Glomerular visceral epithelial cell (primary cell): ENCODE data around the gene CD209.

Experiments used
- DNase-seq: peaks from one replicate; pipeline ENCODE4 v3.0.0-alpha.2; 2016; ENCODE audit errors: extremely low spot score

The CD209 gene

DNA sequence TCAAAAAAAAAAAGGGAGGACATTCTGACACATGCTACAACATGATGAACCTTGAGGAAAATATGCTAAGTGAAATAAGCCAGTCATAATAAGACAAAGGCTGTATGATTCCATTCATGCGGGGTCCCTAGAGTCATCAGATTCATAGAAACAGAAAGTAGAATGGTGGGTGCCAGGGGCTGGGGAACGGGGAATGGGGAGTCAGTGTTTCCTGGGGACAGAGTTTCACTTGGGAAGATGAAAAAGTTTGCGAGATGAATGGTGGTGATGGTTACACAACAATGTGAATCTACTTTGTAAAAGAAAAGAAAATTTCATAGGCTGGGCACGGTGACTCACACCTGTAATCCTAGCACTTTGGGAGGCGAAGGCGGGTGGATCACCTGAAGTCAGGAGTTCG, 9.3 kb downstream of the CD209 start:
- DNase-seq, result no peak

DNA sequence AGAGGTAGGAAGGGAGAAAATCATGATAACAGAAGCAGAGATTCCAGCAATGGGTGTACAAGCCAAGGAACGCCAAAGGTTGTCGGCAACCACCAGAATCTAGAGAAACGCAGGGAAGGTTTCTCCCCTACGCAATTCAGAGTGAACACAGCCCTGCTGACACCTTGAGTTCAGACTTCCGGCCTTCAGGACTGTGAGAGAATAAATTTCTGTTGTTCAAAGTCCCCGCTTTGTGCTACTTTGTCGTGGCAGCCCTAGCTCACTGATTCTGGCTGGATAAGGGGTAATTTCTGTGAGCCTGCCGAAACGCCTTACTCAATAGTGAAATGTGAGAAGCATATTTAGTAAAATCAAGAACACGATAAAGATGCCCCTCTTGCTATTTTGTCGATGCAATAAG, 10.1 kb downstream of the CD209 start:
- no peak for DNase-seq

DNA sequence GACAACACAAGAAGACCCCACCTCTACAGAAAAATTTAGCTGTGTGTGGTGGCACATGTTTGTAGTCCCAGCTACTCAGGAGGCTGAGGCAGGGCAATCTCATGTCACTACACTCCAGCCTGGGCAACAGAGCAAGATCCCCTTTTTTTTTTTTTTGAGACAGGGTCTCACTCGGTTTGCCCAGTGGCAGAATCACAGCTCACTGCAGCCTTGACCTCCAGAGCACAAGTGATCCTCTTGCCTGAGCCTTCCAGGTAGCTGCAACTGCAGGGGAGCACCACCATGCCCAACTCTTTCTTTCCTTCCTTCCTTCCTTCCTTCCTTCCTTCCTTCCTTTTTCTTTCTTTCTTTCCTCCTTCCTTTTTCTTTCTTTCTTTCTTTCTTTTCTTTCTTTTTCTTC, 11.2 kb downstream of the CD209 start:
- DNase-seq, result no peak

DNA sequence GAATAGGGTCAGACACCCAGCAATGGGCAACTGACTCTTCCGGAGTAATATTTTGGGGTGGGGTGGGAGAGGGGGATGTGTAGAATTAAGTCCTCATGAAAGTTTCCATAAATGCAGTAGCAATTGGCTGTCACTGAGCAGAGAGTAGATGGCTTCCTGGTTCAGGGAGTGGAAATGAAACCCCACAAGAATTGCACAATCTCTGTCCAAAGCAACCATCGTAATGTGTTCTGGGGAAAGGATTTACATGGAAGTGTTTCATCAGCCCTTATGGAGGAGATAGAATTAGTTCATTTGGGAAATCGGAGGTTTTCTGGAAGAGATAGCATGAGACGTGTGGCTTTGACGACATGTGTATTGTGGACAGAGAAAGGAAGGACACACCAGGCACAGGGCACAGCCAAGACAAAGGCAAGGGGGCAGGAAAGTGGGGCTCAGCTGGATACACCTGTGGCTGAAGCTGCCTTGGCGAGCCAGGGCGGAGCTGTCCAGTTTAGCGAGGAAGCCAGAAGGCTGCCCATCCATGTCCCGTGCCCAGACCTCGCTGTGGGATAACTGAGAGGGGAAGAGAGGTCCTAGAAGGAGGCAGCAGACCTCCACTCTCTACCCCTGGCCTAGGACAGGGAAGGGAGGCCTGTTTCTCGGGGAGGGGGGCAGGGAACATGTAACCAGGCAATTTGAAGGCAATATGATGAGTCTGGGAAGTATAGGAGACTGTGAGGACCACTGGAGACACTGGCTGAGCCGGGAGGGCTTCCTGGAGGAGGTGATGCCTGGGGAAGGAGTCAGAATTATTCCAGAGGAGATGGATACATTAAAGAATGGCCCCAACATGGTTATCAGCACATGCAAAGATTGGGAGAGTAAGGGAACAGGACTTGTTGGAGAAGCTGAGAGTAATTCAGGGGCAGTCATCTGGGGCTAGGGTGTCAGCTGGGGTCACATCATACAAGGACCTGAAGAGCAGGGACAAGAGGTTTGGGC, 12.8 kb downstream of the CD209 start:
- DNase-seq, result no peak

DNA sequence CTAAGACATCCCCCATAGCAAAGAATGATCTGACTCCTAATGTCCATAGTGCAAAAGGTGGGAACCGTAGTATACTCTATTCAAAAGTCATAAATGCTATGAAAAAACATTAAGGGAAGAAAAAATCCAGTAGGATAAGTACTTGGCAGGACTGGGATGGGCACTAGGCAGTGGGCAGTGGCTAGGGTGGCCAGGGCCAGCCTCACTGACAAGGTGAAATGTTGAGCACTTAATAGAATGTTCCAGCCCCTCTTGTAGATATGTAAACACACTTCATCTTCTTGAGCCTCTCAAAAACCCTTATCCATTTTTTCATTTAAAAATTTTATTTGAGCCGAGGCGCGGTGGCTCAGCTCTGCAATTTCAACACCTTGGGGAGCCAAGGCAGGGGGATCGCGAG, 14.0 kb downstream of the CD209 start:
- no peak for DNase-seq

DNA sequence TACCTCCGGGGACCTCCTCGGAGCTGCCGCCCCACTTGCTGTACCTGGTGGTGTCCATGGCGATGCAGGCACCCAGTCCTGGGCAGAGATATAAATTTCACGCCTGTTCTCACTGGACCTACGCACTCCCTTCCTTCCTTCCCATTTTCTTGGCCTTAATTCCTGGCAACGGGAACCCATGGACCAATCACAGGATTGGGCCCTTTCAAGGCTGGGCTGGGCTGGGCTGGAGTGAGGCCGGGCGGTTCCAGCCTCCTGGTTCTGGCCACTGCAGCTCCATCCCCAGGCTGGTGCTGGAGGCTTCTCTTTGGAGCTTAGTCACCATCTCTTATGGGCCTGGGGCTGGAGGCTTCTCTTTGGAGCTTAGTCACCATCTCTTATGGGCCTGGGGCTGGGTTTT, 15.3 kb downstream of the CD209 start, which contains the start of gene CLEC4G:
Gene CLEC4G, minus strand, starts transcription at position 66 of the 400 bp plus-strand sequence. Its CDS starts 8 bp downstream, at position 58.
- DNase-seq, result no peak

DNA sequence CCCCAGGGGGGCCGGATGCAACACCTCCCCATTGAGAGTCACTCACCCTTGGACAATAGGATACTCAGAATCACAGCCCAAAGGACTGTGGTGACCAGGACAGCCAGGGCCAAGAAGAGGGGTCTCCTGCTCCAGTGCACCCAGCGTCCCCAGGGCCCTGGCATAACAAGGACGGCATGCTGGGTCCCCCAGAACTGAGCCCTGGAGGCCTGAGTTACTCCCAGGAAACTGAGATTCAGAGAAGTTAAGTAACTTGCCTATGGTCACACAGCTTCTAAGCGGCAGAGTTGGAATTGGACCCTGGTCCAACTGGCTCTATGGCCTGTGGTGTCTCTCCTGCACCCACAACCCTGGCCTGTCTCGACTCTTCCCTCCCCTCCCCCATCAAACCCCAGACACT, 15.7 kb downstream of the CD209 start:
- DNase-seq, result no peak

DNA sequence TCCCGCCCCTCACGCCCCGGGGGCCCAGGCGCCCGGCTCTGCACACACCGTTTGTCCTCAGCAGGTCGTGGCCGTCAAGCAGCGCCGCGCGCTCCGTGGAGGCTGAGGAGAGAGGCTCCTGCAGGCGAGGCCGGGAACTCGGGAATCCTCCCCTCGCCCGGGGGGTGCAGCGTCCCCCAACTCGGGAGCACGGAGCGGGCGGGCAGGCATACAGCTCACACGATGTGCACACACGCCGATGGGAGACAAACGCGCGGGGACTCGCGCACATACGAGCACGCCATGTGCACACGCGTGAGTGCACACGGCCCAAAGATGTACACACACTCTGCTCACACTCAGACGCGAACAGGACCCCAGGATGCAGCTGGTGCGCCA, 16.1 kb downstream of the CD209 start:
- DNase-seq, result no peak

DNA sequence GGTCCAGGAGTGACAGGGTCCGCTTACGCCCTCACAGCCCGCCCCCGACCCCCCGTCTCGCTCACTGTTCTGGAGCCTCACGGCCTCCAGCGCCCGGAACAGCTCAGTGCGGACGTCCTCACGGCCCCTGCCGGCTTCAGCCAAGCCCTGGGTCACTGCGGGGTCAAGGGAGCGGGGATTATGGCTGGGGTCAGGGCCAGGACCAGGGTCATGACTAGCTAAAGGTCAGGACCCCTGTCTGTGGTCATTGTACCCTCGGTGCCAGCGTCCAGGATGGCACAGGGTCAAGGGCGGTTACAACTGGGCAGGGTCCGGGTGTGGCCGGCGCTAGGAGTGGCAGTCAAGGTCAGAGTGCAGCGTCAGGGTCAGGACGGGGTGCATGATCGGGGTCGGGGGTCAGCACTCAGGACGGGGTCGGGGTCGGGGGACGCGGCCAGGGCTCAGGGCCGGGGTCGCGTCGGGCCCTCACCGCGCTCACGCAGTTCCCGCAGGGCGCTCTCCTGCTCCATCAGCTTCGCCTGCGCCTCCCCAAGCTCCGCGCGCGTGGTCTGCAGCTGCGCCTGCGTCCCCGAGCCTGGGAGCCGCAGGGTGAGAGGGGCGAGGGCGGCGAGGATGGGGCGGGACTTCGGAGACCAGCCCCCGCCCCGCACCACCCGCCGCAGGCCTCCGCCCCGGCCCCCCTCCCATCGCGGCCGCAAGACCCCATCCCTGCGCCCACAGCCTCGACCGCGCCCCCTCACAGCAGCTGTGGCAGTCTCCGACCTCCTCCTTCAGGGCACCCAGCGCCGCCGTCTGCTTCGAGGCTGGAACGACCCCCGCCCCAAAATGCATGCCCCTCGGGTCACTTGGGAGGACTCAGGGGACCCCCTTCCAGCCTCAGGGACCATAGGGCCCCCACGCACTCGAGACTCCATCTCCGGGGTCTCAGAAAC, 16.8 kb downstream of the CD209 start:
- no peak for DNase-seq

DNA sequence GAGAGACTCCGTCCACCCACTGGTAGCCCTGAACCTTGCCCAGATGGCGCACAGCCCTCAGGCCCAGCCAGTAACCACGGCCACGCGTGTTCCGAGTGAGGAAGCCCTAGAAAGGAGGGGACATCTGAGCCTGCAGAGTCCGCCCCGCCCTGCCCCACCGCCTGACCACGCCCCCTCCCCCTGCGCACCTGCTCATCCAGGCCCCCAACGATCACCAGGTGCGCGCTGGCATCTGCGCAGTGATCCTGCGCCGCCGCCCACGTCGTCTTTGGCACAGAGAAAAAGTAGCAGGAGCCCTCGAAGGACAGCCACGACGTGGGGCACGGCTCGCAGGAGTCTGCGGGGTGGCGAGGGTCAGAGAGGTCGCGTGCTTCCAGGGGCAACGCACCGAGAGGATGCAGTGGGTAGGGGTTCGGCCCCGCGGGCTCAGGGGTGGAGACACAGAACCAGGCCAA, 17.5 kb downstream of the CD209 start:
- DNase-seq, result no peak

DNA sequence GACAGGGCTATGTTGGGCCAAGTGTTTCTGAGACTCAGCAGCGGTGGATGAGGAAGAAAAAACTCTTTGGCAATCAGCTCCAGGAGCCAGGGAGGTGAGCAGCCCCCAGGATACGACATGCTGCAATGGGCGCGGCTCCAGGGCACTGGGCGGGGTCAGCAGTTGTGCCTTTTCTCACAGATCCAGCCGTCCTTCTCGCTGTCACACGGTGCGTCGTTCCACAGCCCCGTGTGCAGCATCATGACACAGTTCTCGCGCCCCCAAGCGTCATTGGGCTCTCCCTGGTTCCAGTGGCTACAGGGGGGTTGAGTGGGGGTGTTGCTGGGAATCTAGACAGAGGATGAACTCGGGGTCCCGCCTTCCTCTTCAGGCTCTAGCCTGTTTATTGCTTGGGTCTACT, 18.1 kb downstream of the CD209 start:
- DNase-seq, result no peak

DNA sequence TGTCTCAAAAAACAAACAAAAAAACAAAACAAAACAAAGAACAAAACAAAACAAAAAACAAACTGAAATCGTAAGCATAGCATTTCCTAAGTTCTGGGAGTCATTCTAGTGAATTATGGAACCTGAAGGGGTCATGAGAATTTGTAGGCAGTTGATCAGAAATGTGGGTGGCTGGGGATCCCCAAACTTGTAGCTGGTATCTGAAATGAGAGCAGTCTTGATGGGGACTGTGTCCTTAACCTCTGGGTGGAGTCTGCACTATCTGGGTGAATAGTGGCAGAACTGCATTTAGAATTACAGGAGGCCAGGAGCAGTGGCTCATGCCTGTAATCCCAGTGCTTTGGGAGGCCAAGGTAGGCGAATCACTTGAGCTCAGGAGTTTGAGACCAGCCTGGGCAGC, 21.5 kb downstream of the CD209 start:
- no peak for DNase-seq

DNA sequence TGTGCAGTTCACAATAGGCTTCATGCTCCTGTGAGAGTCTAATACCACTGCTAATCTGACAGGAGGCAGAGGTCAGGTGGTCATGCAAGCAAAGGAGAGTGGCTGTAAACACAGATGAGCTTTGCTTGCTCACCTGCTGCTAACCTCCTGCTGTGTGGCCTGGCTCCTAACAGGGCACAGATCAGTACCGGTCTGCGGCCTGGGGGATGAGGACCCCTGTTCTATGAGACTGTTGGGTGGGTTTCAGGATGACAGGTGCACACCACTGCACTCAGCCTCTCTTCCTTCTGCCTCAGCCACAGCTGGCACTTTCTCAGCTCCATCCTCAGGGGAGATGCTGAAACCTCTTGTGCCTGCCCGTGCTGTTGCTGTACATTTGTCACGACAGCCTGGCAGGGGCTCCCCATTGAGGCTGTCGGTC, 25.1 kb downstream of the CD209 start:
- no peak for DNase-seq

DNA sequence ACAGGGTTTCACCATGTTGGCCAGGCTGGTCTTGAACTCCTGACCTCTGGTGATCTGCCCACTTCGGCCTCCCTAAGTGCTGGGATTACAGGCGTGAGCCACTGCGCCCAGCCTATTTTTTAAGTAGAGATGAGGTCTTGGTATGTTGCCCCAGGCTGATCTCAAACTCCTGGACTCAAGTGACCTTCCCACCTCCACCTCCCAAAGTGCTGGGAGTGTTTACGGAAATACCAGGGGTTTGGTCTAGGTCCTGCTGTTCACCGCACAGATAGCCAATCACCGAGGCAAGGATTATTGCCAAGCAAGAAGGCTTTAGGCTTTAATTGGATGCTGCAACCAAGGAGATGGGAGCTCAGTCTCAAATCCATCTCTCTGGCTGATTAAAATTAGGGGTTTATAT, 27.0 kb downstream of the CD209 start:
- DNase-seq, result no peak

DNA sequence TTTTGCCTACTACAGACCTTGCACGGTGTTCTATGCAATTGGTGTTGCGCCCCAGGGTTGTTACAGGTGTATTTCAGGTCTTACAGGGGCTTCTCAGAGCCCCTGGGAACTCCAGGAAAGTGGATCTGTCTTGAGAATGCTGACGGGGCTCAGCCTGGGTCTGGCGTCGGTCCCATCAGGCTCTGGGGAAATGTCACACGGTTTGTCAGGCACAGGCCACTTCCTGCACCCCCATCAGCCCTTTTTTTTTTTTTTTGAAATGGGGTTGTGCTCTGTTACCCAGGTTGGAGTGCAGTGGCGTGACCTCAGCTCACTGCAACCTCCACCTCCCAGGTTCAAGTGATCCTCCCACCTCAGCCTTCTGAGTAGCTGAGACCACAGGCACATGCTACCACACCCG, 28.7 kb downstream of the CD209 start:
- no peak for DNase-seq

DNA sequence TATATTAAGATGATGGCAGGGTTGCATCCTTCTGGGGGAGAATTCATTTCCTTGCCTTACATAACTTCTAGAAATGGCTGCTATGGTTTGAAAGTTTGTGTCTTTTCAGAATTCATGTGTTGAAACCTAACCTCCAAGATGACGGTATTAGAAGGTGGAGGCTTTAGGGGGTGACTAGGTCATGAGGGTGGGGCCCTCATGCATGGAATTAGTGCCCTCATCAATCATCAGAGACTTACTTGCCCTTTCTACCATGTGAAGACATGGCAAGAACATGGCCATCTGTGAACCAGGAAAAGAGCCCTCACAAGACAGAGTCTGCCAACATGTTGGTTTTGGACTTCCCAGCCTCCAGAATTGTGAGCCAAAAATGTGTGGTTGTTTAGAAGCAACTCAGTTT, 30.6 kb downstream of the CD209 start:
- DNase-seq, result no peak

DNA sequence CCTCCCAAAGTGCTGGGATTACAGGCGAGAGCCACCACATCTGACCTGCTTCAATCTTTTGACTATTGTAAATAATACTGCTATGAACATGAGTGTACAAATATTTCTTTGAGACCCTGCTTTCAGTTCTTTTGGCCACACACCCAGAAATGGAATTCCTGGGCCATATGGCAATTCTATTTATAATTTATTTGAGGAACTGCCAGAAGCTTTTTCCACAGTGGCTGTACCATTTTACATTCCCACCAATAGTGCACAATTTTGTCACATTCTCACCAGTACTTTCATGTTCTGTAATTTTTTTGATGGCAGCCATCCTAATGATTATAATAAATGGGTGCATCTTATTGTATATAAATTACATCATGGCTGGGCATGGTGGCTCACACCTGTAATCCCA, 31.7 kb downstream of the CD209 start:
- DNase-seq, result no peak

DNA sequence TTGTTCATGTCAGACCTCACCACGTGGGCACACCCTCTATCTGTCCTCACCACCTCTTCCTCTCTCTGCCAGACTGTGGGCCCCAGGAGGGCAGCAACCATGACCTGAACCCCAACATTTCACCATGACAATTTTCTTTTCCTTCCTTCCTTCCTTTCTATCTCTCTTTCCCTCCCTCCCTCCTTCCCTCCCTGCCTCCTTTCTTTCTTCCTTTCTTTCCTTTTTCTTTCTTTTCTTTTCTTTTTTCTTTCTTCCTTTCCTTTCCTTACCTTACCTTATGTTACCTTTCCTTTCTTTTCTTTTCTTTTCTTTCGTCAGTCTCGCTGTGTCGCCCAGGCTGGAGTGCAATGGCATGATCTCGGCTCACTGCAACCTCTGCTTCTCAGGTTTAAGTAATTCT, 36.7 kb downstream of the CD209 start:
- no peak for DNase-seq

DNA sequence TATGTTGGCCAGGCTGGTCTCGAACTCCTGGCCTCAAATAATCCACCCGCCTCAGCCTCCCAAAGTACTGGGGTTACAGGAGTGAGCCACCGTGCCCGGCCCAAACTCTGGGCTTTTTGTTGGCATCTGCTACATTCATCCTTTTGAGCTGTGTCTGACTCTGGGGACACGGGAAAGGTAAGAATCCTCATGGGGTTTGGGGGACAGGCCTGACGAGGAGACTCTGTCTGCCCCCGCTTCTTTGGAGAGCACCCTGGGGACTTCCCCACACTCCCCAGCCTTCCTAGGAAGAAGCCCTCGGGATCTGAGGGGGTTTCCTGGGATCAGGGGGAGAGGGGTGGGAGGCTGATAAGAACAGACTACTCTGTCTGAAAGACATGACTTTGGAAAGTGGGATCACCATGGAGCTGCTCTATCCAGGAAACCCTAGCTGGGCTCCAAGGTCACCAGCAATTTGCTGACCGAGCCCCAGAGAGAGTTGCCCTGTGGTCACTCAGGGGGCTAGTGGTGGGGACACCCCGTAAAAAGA, 37.3 kb downstream of the CD209 start:
- no peak for DNase-seq

DNA sequence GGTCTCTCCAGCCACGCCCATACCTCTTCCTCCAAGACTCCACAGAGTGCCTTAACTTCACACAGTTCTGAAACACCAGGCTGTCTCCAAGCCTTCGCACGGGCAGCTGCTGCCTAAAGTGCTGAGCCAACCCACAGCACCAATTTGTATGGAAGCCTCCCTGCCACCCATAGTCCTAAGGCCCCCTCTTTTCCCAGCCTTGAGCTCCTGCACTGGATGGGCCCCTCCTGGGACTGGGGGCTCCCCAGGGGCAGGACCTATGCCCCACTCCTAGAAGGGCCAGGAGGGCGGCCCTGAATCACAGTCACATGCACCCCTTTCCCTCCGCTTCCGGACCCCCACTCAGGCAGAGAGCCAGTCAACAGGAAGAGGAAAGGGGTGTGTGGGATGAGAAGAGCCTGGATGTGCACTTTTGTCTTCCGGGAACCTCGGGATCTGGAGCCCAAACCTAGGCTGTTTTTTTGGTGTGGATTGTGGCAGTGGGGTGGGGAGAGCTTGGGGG, 40.3 kb downstream of the CD209 start:
- DNase-seq, result no peak

DNA sequence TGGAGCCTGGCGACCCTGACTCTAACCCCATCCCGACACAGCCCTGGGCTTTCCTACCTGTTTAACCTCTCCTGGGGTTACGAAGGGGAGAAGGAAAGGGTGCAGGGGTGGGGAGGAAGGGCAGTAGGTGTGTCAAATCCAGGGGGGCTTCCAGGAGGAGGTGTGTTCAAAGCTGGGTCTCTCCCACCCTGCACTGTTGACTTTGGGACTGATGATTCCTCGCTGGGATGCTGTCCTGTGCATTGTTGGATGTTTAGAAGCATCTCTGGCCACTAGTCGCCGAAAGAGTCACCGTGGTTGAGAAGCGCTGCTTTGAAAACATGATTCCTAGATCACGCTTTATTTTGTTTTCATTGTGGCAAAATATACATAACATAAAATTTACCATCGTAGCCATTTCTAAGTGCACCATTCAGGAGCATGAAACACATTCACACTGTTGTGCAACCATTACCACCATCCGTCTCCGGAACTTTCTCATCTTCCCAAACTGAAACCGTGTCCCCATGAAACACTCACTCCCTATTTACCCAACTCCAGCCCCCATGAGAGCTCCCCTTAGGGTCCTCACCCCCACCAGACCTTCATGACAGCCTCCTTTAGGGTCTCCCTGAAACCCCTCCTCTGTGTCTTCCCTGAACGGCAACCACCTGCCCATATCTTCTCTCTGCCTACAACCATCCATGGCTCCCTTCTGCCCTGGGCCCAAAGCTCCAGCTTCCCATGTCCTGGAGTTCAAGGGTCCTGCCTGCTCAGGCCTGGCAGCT, 41.0 kb downstream of the CD209 start:
- no peak for DNase-seq
